ENCODE measurements around the gene LAMC3.

LAMC3 gene

GRCh38 chr9:130972277-130972956, 36.6 kb upstream of the LAMC3 start:
- Histone ChIP-seq H3K9ac (ENCODE audit: low read length) (no peak overlapping the region), H2AK5ac (ENCODE audit: low read length) (no peak overlapping the region), H3K23ac (ENCODE audit: low read length) (no peak overlapping the region), H3K79me2 (ENCODE audit: control insufficient read depth, insufficient read depth, low read length) (no peaks in the 10 kb centered on the region), H2BK15ac (replicated peaks; ENCODE audit: low read depth) (no peak overlapping the region), H3K4me1 (ENCODE audit: control insufficient read depth, low read depth, low read length) (no peaks in the 10 kb centered on the region), H4K5ac (ENCODE audit: low read length) (no peak overlapping the region), H3K4ac (ENCODE audit: low read depth, low read length) (no peak overlapping the region), H3K56ac (ENCODE audit: low read length) (no peak overlapping the region), H3K27me3 (ENCODE audit: insufficient read depth, low read length, poor library complexity) (no peaks in the 10 kb centered on the region), H3K4me3 (ENCODE audit: low read length) (no peak overlapping the region), H4K8ac (ENCODE audit: low read depth, low read length) (no peak overlapping the region), H3K4me2 (ENCODE audit: low read length) (no peak overlapping the region), H2BK120ac (ENCODE audit: low read depth, low read length) (no peak overlapping the region), H3K36me3 (ENCODE audit: control insufficient read depth, insufficient read depth, low read length) (no peaks in the 10 kb centered on the region), H3K79me1 (ENCODE audit: low read length) (no peaks in the 10 kb centered on the region), H3K27ac (ENCODE audit: low read depth, low read length) (no peak overlapping the region), H2BK5ac (ENCODE audit: low read length) (no peak overlapping the region), H3K18ac (ENCODE audit: low read length) (no peak overlapping the region)
- WGBS (ENCODE audit: extremely low coverage, insufficient coverage, low lambda C conversion rate): no CpG with 5 or more reads among the region's 6 CpGs
- no peak for DNase-seq

DNA sequence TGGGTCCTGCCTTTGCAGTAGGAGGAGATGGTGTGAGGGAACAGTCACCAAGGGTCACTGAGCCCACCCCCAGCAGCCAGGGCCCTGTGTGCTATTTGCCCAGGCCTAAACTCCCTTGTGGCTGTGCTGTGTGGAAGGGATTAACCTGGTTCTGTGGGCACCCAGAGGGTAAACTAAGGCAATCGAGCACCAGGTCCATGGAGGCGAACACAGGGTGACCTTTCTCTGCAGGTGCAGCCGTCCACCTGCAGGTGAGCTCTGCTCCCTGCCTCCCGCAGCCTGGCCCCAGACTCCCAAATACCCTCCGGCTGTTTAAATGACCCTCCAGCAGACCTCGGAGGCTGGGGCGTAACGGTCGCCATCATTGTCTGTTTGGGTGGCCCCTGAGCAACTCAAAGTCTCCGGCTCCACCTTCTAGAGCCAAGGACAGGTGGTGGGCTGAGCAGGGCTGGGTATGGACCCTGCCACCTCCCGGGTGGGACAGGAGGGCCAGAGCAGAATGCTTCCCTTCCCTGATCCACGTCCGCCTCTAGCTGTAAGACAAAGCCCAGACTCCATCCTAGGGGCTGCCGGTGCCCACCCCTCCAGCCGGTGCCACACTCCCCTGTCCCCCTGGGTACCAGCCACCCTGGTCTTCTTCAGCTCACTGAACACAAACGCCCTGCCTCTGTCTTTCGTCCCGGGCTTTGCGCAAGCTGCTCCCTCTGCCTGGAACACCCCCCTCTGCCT, 35.9 kb upstream of the LAMC3 start:
- Histone ChIP-seq H3K79me2 (ENCODE audit: control insufficient read depth, insufficient read depth, low read length) (no peaks in the 10 kb centered on the region), H2BK15ac (replicated peaks; ENCODE audit: low read depth) (no peak overlapping the region), H3K4ac (ENCODE audit: low read depth, low read length) (no peak overlapping the region), H4K8ac (ENCODE audit: low read depth, low read length) (no peak overlapping the region), H4K5ac (ENCODE audit: low read length) (no peak overlapping the region), H3K23ac (ENCODE audit: low read length) (no peak overlapping the region), H3K79me1 (ENCODE audit: low read length) (no peaks in the 10 kb centered on the region), H3K4me2 (ENCODE audit: low read length) (no peak overlapping the region), H2BK120ac (ENCODE audit: low read depth, low read length) (no peak overlapping the region), H2BK5ac (ENCODE audit: low read length) (no peak overlapping the region), H2AK5ac (ENCODE audit: low read length) (no peak overlapping the region), H3K4me3 (ENCODE audit: low read length) (no peak overlapping the region), H3K56ac (ENCODE audit: low read length) (no peak overlapping the region), H3K18ac (ENCODE audit: low read length) (no peak overlapping the region), H3K27me3 (ENCODE audit: insufficient read depth, low read length, poor library complexity) (no peaks in the 10 kb centered on the region), H3K9ac (ENCODE audit: low read length) (no peak overlapping the region), H3K27ac (ENCODE audit: low read depth, low read length) (no peak overlapping the region), H3K4me1 (ENCODE audit: control insufficient read depth, low read depth, low read length) (no peaks in the 10 kb centered on the region), H3K36me3 (ENCODE audit: control insufficient read depth, insufficient read depth, low read length) (no peaks in the 10 kb centered on the region)
- no peak for DNase-seq
- no CpG with 5 or more reads among the region's 19 CpGs for WGBS (ENCODE audit: extremely low coverage, insufficient coverage, low lambda C conversion rate)

DNA sequence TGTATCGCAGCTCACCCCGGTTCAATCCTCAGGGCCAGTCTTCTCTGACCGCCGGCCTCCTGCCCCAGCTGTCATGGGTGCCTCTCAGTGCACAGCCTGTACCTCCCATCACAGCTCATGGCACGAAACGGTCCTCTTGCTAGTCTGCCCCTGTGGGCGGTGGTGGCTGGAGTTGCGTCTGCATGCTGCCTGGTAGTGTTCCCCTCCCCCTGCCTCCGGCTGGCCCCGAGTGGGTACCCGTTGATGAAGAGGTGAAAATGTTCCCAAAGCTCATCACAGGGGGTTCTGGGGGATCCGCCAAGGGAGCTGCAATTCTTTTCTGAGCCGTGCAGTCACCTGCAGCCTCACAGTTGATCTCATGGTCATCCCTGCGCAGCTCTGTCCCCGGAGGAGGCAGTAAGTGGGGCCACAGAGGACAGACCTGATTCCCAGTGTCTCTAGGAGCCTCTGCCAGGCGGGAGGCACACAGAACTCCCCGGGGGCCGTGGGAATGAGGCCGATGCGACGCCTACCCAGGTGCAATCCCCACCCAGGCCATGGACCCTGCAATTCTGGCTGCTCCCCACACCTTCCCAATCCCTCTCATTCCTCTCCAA, 35.2 kb upstream of the LAMC3 start:
- no peak overlapping the region for H2AK5ac ChIP-seq (ENCODE audit: low read length)
- no CpG with 5 or more reads among the region's 21 CpGs for WGBS (ENCODE audit: extremely low coverage, insufficient coverage, low lambda C conversion rate)
- no peak overlapping the region for H2BK120ac ChIP-seq (ENCODE audit: low read depth, low read length)
- no peaks in the 10 kb centered on the region for H3K27me3 ChIP-seq (ENCODE audit: insufficient read depth, low read length, poor library complexity)
- no peak overlapping the region for H3K23ac ChIP-seq (ENCODE audit: low read length)
- H3K36me3 ChIP-seq (ENCODE audit: control insufficient read depth, insufficient read depth, low read length): no peaks in the 10 kb centered on the region
- no peak overlapping the region for H3K4me3 ChIP-seq (ENCODE audit: low read length)
- H3K79me2 ChIP-seq (ENCODE audit: control insufficient read depth, insufficient read depth, low read length): no peaks in the 10 kb centered on the region
- H4K8ac ChIP-seq (ENCODE audit: low read depth, low read length): no peak overlapping the region
- H2BK15ac ChIP-seq (replicated peaks; ENCODE audit: low read depth): no peak overlapping the region
- H3K56ac ChIP-seq (ENCODE audit: low read length): no peak overlapping the region
- H3K79me1 ChIP-seq (ENCODE audit: low read length): no peaks in the 10 kb centered on the region
- H3K18ac ChIP-seq (ENCODE audit: low read length): no peak overlapping the region
- no peak overlapping the region for H3K9ac ChIP-seq (ENCODE audit: low read length)
- DNase-seq: no peak
- H4K5ac ChIP-seq (ENCODE audit: low read length): no peak overlapping the region
- H2BK5ac ChIP-seq (ENCODE audit: low read length): no peak overlapping the region
- H3K27ac ChIP-seq (ENCODE audit: low read depth, low read length): no peak overlapping the region
- H3K4ac ChIP-seq (ENCODE audit: low read depth, low read length): no peak overlapping the region
- H3K4me1 ChIP-seq (ENCODE audit: control insufficient read depth, low read depth, low read length): no peaks in the 10 kb centered on the region
- no peak overlapping the region for H3K4me2 ChIP-seq (ENCODE audit: low read length)

- Histone ChIP-seq H3K18ac (ENCODE audit: low read length) (no peak overlapping the region), H3K56ac (ENCODE audit: low read length) (no peak overlapping the region), H2BK5ac (ENCODE audit: low read length) (no peak overlapping the region), H3K36me3 (ENCODE audit: control insufficient read depth, insufficient read depth, low read length) (no peaks in the 10 kb centered on the region), H2BK120ac (ENCODE audit: low read depth, low read length) (no peak overlapping the region), H3K4me3 (ENCODE audit: low read length) (no peak overlapping the region), H3K4me2 (ENCODE audit: low read length) (no peak overlapping the region), H4K8ac (ENCODE audit: low read depth, low read length) (no peak overlapping the region), H3K4ac (ENCODE audit: low read depth, low read length) (no peak overlapping the region), H2BK15ac (replicated peaks; ENCODE audit: low read depth) (no peak overlapping the region), H4K5ac (ENCODE audit: low read length) (no peak overlapping the region), H3K9ac (ENCODE audit: low read length) (no peak overlapping the region), H3K79me2 (ENCODE audit: control insufficient read depth, insufficient read depth, low read length) (no peaks in the 10 kb centered on the region), H3K27ac (ENCODE audit: low read depth, low read length) (no peak overlapping the region), H3K27me3 (ENCODE audit: insufficient read depth, low read length, poor library complexity) (no peaks in the 10 kb centered on the region), H3K23ac (ENCODE audit: low read length) (no peak overlapping the region), H3K79me1 (ENCODE audit: low read length) (no peaks in the 10 kb centered on the region), H3K4me1 (ENCODE audit: control insufficient read depth, low read depth, low read length) (no peaks in the 10 kb centered on the region), H2AK5ac (ENCODE audit: low read length) (no peak overlapping the region)
- WGBS (ENCODE audit: extremely low coverage, insufficient coverage, low lambda C conversion rate): no CpG with 5 or more reads among the region's 5 CpGs
- no peak for DNase-seq
Measured at GRCh38 chr9:130974697-130975096, 34.3 kb upstream of the LAMC3 start.

DNA sequence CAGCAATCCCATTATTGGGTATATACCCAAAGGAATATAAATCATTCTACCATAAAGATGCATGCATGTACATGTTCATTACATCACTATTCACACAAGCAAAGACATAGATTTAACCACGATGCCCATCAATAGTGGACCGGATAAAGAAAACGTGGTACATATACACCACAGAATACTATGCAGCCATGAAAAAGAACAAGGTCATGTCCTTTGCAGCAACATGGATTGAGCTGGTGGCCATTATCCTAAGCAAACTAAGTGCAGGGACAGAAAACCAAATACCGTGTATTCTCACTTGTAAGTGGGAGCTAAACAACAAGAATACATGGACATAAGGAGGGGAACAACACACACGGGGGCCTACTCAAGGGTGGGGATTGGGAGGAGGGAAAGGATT, 33.8 kb upstream of the LAMC3 start:
- H3K4me3 ChIP-seq (ENCODE audit: low read length): no peak overlapping the region
- no peak overlapping the region for H3K56ac ChIP-seq (ENCODE audit: low read length)
- no peak overlapping the region for H3K23ac ChIP-seq (ENCODE audit: low read length)
- no peak overlapping the region for H2BK15ac ChIP-seq (replicated peaks; ENCODE audit: low read depth)
- WGBS (ENCODE audit: extremely low coverage, insufficient coverage, low lambda C conversion rate): no CpG with 5 or more reads among the region's 5 CpGs
- H3K4ac ChIP-seq (ENCODE audit: low read depth, low read length): no peak overlapping the region
- no peak overlapping the region for H3K4me2 ChIP-seq (ENCODE audit: low read length)
- no peak overlapping the region for H4K5ac ChIP-seq (ENCODE audit: low read length)
- no peak overlapping the region for H3K27ac ChIP-seq (ENCODE audit: low read depth, low read length)
- no peak overlapping the region for H2AK5ac ChIP-seq (ENCODE audit: low read length)
- H3K79me1 ChIP-seq (ENCODE audit: low read length): no peaks in the 10 kb centered on the region
- no peaks in the 10 kb centered on the region for H3K27me3 ChIP-seq (ENCODE audit: insufficient read depth, low read length, poor library complexity)
- H2BK120ac ChIP-seq (ENCODE audit: low read depth, low read length): no peak overlapping the region
- DNase-seq: no peak
- H3K18ac ChIP-seq (ENCODE audit: low read length): no peak overlapping the region
- no peak overlapping the region for H3K9ac ChIP-seq (ENCODE audit: low read length)
- H3K79me2 ChIP-seq (ENCODE audit: control insufficient read depth, insufficient read depth, low read length): no peaks in the 10 kb centered on the region
- H2BK5ac ChIP-seq (ENCODE audit: low read length): no peak overlapping the region
- no peaks in the 10 kb centered on the region for H3K36me3 ChIP-seq (ENCODE audit: control insufficient read depth, insufficient read depth, low read length)
- H4K8ac ChIP-seq (ENCODE audit: low read depth, low read length): no peak overlapping the region
- H3K4me1 ChIP-seq (ENCODE audit: control insufficient read depth, low read depth, low read length): no peaks in the 10 kb centered on the region
